ENCODE data around the gene OR4D9.

- no peak for TF ChIP-seq CTCF (IDR thresholded peaks at IDR 0.05; ENCODE audit: low read depth, low read length)
- no peak for TF ChIP-seq MYC (IDR thresholded peaks at IDR 0.05; ENCODE audit: low read depth, low read length)
These were observed 30.9 kb downstream of the OR4D9 start for GRCh38 chr11:59542142-59542810.

All from NB4 (cell line).